WTC11 (cell line): ENCODE results near the gene DIDO1.

Source experiments
- ATF2 ChIP-seq: sonication (generic); formaldehyde crosslinking; IDR thresholded peaks from 2 replicates; pipeline ENCODE4 v1.8.1; 2022; ENCODE audit warnings: low read depth, missing genetic modification reagents, borderline replicate concordance
- CREM ChIP-seq: sonication (generic); formaldehyde crosslinking; IDR thresholded peaks from 2 replicates; pipeline ENCODE4 v1.8.1; 2022; ENCODE audit warnings: mild to moderate bottlenecking, missing genetic modification reagents, moderate library complexity
- CTCF ChIP-seq: fragments of 200-600 bp; IDR thresholded peaks from 2 replicates; pipeline ENCODE4 v1.8.0; 2022; ENCODE audit warnings: antibody characterized with exemption
- FOXJ3 ChIP-seq: sonication (generic); formaldehyde crosslinking; IDR thresholded peaks from 2 replicates; pipeline ENCODE4 v1.9.0; 2021; ENCODE audit warnings: missing genetic modification reagents, mild to moderate bottlenecking, borderline replicate concordance
- GABPB1 ChIP-seq: sonication (generic); formaldehyde crosslinking; IDR thresholded peaks from 2 replicates; pipeline ENCODE4 v1.8.1; 2023; ENCODE audit warnings: mild to moderate bottlenecking, missing genetic modification reagents
- NR2C2 ChIP-seq: sonication (generic); formaldehyde crosslinking; IDR thresholded peaks from 2 replicates; pipeline ENCODE4 v1.8.0; 2022; ENCODE audit warnings: mild to moderate bottlenecking, missing genetic modification reagents
- SMAD3 ChIP-seq: sonication (generic); formaldehyde crosslinking; IDR thresholded peaks from 2 replicates; pipeline ENCODE4 v1.8.0; 2022; ENCODE audit warnings: missing genetic modification reagents, mild to moderate bottlenecking, borderline replicate concordance
- SP1 ChIP-seq: sonication (generic); formaldehyde crosslinking; conservative IDR thresholded peaks from 2 replicates; pipeline ENCODE4 v1.8.1; 2022; ENCODE audit warnings: missing genetic modification reagents
- TF ChIP-seq, protein P1 (sequence below): sonication (generic); formaldehyde crosslinking; IDR thresholded peaks from 2 replicates; pipeline ENCODE4 v1.8.1; 2022; ENCODE audit warnings: low read depth, mild to moderate bottlenecking, moderate library complexity, missing genetic modification reagents, borderline replicate concordance
- TF ChIP-seq, protein P2 (sequence below): sonication (generic); formaldehyde crosslinking; conservative IDR thresholded peaks from 2 replicates; pipeline ENCODE4 v1.8.1; 2023; ENCODE audit warnings: mild to moderate bottlenecking, low read depth, missing genetic modification reagents, moderate library complexity

- TF ChIP-seq GABPB1 (no peak), CTCF (no peak), CREM (CRISPR knock-in tag) (no peak), ATF2 (no peak), FOXJ3 (CRISPR knock-in tag) (no peak), SMAD3 (no peak), SP1 (CRISPR knock-in tag) (no peak), NR2C2 (CRISPR knock-in tag) (no peak)
- TF ChIP-seq, protein P1, sequence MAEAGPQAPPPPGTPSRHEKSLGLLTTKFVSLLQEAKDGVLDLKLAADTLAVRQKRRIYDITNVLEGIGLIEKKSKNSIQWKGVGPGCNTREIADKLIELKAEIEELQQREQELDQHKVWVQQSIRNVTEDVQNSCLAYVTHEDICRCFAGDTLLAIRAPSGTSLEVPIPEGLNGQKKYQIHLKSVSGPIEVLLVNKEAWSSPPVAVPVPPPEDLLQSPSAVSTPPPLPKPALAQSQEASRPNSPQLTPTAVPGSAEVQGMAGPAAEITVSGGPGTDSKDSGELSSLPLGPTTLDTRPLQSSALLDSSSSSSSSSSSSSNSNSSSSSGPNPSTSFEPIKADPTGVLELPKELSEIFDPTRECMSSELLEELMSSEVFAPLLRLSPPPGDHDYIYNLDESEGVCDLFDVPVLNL (CRISPR knock-in tag), result no peak
- TF ChIP-seq, protein P2, sequence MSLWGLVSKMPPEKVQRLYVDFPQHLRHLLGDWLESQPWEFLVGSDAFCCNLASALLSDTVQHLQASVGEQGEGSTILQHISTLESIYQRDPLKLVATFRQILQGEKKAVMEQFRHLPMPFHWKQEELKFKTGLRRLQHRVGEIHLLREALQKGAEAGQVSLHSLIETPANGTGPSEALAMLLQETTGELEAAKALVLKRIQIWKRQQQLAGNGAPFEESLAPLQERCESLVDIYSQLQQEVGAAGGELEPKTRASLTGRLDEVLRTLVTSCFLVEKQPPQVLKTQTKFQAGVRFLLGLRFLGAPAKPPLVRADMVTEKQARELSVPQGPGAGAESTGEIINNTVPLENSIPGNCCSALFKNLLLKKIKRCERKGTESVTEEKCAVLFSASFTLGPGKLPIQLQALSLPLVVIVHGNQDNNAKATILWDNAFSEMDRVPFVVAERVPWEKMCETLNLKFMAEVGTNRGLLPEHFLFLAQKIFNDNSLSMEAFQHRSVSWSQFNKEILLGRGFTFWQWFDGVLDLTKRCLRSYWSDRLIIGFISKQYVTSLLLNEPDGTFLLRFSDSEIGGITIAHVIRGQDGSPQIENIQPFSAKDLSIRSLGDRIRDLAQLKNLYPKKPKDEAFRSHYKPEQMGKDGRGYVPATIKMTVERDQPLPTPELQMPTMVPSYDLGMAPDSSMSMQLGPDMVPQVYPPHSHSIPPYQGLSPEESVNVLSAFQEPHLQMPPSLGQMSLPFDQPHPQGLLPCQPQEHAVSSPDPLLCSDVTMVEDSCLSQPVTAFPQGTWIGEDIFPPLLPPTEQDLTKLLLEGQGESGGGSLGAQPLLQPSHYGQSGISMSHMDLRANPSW, result no peak
These were observed 87.0 kb downstream of the DIDO1 start for GRCh38 chr20:62839261-62839660.
